HG02642 (cell line): ENCODE data around the gene TPD52L2.
"Not testable (repeated sequence)": the region's sequence is repeated elsewhere in the genome, so short reads cannot be mapped to it uniquely, and the experiment has no call there.

Source experiments
- ATAC-seq: cut with Tn5 transposase; IDR thresholded peaks from one replicate; pipeline ENCODE4 v1.9.1; 2021; ENCODE audit warnings: mild to moderate bottlenecking; ENCODE audit not compliant: unreplicated experiment, poor library complexity

The TPD52L2 gene

GRCh38 chr20:63854766-63855362, 10.2 kb upstream of the TPD52L2 start:
- no peak for ATAC-seq

- no peak for ATAC-seq
Observed at GRCh38 chr20:63855363-63856097, 9.5 kb upstream of the TPD52L2 start.

DNA sequence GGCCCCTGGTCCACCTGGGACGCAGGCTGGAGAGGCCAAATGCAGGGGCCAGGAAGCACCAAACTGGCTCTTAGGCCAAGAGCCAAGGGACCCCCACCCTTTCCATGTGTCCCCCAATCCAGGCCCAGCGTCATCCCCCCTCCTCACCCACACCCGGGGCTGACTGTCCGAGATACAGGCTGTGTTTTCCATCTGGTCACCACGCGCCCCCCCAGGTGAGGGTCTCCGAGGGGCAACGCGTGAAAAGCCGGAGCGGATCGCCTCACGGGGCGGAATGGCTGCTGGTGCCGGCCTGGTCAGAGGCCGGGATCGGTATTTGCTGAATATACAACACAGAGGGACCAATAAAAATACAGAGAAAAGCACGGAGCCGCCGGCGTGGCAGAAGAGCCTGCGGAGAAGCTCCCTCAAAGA, 9.0 kb upstream of the TPD52L2 start:
- no peak for ATAC-seq

DNA sequence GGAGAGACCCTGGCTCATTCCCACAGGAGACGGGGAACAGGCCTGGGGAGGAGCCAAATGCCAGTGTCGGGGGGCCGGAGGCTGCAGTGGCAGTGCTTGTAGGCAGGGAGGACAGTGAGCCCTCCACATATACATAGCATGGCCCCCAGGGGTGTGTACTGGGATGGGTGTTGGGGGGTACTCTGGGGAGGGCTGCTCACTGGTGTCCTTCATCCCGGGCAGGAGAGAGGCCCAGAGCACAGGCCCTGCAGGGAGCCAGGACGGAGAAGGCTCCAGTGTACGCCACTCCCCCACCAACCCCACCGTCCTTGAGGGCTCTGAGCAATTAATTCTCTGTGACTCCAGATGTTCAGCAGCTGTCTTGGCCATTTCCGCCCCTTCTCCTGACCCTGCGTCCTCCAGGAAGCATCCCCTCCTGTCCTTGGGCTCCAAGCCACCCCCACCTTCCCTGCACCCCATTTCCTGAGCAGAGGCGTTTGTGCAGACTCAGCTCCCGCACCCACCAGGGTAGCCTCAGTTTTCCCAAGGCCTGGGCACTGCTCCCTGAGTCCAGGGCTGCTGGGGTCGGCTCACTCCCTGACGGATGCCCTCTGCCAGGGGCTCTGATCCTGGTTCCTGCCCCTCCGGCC, 7.2 kb upstream of the TPD52L2 start:
- ATAC-seq: no peak

DNA sequence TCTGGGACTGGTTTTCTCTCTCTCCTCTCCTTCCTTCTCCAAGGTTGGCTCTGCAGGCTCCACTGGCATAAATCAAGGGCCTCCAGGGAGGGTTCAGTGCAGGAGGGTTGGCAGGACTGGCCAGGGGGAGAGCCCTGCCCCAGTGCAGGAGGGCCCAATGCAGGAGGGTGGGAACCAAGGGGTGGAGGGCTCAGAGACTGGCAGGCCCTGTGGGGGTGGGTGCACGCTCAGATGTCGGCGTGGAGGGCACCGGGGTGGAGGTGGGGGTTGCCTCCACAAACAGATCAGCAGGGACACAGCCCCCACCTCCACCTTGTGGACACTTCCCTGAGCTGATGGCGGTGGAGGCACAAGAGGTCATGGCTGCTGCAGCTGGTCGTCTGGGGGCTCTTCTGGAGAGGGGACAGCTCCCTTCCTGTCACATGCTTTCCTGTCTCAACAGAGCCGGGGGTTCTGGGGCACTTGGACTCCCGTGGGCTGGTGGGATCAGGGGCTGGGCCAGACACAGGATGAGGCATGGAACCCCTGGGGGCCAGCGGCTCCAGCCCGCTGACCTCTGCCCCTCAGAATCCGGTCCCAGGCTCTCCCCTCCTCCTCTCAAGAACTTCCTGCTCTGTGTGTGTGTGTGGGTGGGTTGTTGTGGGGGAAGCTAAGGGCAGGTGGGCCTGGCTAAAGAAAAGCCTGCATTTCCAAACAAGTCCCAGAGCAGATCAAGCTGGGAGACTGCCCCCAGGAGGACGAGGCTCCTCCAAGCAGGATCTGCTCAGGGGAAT, 6.5 kb upstream of the TPD52L2 start:
- ATAC-seq: no peak

- no peak for ATAC-seq
Observed at GRCh38 chr20:63859166-63859699, 5.8 kb upstream of the TPD52L2 start.

DNA sequence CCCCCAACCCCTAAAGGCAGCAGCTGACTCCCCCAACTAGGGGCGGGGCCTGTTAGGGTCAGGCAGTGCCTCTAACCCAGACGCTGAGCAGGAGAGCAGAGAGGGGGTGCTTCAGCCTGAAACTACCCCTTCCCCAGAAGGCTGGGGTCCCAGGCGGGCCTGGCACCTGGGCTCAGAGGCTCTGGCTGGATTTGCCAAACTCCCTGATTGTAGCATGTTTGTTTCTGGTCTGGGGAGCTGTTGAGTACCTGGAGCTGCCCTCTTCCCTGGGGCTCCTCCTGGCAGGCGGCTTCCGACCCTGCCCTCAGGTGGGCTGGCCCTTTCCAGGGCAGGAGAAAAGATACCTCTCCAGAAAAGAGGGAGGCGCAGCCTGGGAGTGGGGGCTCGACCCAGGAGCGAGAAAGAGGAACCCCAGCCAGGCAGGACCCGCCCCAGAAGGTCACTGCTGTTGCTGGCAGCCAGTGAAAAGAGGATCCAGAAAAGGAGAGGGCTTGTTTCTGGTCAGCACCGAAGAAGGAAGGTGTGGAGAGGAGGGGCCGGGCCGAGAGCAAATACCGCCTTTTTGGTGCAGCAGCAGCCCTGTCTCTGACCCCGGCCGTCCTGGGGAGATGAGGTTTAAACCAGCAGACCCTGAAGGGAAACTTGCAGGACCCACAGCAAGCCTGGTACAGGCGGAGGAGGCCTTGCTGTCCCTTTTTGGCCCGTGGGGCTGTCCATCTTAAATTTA, 4.6 kb upstream of the TPD52L2 start:
- no peak for ATAC-seq

DNA sequence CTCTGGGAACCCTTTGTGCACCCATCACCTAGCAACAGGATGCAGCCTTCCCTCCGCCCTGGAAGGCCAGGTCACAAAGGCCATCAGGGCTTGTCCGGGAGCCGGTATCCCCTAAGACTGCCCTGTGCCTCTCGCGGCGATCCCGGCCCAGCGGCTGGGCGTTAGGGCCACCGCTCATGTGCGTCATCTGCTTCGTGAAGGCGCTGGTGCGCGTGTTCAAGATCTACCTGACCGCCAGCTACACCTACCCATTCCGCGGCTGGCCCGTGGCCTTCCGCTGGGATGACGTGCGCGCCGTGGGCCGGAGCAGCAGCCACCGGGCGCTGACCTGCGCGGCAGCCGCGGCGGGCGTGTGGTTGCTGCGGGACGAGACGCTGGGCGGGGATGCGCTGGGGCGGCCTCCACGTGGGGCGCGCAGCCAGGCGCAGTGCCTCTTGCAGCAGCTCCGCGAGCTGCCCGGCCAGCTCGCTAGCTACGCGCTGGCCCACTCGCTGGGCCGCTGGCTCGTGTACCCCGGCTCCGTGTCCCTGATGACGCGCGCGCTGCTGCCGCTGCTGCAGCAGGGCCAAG, 3.6 kb upstream of the TPD52L2 start, which contains the start of gene ABHD16B:
TSS of gene ABHD16B (plus strand) at position 134 of the 570 bp plus-strand sequence. CDS start at position 177, 43 bp downstream.
- ATAC-seq: no peak

DNA sequence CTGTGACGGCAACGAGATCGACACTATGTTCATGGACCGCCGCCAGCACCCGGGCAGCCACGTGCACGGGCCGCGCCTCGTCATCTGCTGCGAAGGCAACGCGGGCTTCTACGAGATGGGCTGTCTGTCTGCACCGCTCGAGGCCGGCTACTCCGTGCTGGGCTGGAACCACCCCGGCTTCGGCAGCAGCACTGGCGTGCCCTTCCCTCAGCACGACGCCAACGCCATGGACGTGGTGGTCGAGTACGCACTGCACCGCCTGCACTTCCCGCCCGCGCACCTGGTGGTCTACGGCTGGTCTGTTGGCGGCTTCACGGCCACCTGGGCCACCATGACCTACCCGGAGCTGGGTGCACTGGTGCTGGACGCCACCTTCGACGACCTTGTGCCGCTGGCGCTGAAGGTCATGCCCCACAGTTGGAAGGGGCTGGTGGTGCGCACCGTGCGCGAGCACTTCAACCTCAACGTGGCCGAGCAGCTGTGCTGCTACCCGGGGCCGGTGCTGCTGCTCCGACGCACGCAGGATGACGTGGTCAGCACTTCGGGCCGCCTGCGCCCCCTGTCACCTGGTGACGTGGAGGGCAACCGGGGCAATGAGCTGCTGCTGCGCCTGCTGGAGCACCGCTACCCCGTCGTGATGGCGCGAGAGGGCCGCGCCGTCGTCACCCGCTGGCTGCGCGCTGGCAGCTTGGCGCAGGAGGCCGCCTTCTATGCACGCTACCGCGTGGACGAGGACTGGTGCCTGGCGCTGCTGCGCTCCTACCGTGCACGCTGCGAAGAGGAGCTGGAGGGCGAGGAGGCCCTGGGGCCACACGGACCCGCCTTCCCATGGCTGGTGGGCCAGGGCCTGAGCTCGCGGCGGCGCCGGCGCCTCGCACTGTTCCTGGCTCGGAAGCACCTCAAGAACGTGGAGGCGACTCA, 2.8 kb upstream of the TPD52L2 start:
- no peak for ATAC-seq

DNA sequence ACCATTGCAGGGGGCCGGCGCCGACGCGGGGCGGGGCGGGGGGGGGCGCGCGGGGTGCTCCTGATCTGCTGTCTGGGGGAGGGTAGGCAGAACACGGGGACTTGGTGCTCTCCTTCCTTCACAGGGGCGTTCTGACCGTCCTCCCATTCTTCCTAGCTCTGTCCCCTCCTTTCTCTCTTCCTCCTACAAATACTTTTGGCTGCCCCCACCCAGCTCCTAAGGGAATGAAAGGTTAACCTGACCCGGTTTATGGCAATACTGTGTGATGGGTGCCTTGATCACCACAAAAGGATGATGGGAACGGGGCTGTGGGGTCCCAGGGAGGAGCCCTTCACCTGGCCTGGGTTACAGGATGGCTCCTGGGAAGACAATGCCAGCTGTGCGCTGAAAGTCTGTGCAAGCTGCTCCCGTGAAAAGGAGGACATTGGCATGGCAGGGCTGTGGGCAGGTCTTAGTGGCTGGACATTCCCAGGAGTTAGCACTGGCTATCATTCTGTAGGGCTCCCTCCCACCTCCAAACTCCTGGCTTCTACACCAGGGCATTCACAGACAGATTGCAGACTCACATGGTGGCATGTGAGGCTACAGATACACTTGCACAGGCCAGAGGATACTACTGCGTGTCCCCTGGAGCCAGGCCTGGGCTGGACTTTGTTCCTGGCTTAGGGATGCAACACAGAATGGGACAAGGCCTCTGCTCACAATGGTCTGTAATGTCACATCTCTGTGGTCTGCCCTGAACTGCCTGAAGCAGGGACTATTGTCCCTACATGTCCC, 1.9 kb upstream of the TPD52L2 start:
- no peak for ATAC-seq

GRCh38 chr20:63863798-63864544, 1.1 kb upstream of the TPD52L2 start:
- ATAC-seq: peak; percentile 64

DNA sequence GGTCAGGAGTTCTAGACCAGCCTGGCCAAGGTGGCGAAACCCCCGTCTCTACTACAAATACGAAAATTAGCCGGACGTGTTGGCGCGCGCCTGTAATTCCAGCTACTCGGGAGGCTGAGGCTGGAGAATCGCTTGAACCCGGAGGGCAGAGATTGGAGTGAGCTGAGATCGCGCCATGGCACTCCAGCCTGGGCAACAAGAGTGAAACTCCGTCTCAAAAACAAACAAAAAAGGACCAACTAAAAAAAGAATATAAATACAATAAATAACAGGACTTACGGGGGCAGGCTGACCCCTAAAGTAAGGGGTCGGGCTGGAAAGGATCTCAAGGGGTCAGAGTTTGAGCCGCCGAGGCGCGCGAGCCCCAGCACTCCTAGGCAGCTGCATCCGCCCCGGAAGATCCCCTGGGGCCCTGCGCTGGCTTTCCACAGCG, 509 bp upstream of the TPD52L2 start:
- ATAC-seq: peak; percentile 3

DNA sequence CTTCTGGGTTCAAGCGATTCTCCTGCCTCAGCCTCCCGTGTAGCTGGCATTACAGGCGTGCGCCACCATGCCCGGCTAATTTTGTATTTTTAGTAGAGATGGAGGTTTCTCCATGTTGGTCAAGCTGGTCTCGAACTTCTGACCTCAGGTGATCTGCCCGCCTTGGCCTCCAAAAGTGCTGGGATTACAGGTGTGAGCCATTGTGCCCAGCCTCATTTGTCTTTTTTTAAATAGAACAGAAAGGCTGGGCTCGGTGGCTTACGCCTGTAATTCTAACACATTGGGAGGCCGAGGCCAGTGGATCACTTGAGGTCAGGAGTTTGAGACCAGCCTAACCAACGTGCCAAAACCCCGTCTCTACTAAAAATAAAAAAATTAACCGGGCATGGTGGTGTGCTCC, 2.0 kb downstream of the TPD52L2 start:
- not testable (repeated sequence) for ATAC-seq

GRCh38 chr20:63868264-63868663, 3.2 kb downstream of the TPD52L2 start:
- no peak for ATAC-seq

GRCh38 chr20:63873477-63873971, 8.5 kb downstream of the TPD52L2 start:
- no peak for ATAC-seq

GRCh38 chr20:63874241-63874640, 9.2 kb downstream of the TPD52L2 start:
- ATAC-seq: not testable (repeated sequence)
